SK-N-SH treated with all-trans-retinoic acid at 6 μM for 48 hours (cell line): Measurements from ENCODE around the gene SELENOI.
"Not testable (repeated sequence)": the region's sequence is repeated elsewhere in the genome, so short reads cannot be mapped to it uniquely, and the experiment has no call there.

Experiments used
- ATAC-seq: fragments of 200-7000 bp; cut with Tn5 transposase; 3 replicates; pipeline ENCODE4 v1.9.1; 2020; ENCODE audit warnings: mild to moderate bottlenecking, moderate library complexity
- ARNTL ChIP-seq: fragments of 450-650 bp; formaldehyde crosslinking; IDR thresholded peaks from 2 replicates; pipeline ENCODE4 v1.5.0; 2020; ENCODE audit warnings: low read depth, mild to moderate bottlenecking, moderate library complexity, borderline replicate concordance
- BACH2 ChIP-seq: fragments of 250-450 bp; sonication (Bioruptor Pico); IDR thresholded peaks from 2 replicates; pipeline ENCODE4 v1.9.0; 2021; ENCODE audit warnings: mild to moderate bottlenecking, borderline replicate concordance
- CREB5 ChIP-seq: fragments of 250-450 bp; sonication (Bioruptor Pico); IDR thresholded peaks from 2 replicates; pipeline ENCODE4 v1.5.1; 2020; ENCODE audit warnings: low read depth, mild to moderate bottlenecking, moderate library complexity
- CSDC2 ChIP-seq: fragments of 250-450 bp; sonication (Bioruptor Pico); IDR thresholded peaks from 2 replicates; pipeline ENCODE4 v1.5.0; 2020; ENCODE audit warnings: mild to moderate bottlenecking, moderate library complexity
- CSRNP3 ChIP-seq: fragments of 250-450 bp; sonication (Bioruptor Pico); IDR thresholded peaks from 2 replicates; pipeline ENCODE4 v1.5.1; 2021; ENCODE audit warnings: mild to moderate bottlenecking, moderate library complexity
- ESRRG ChIP-seq: fragments of 250-450 bp; sonication (Bioruptor Pico); IDR thresholded peaks from 2 replicates; pipeline ENCODE4 v1.6.1; 2021; ENCODE audit warnings: mild to moderate bottlenecking
- GLIS3 ChIP-seq: fragments of 250-450 bp; sonication (Bioruptor Pico); IDR thresholded peaks from 2 replicates; pipeline ENCODE4 v1.5.0; 2020; ENCODE audit warnings: mild to moderate bottlenecking, moderate library complexity
- ISL1 ChIP-seq: fragments of 250-450 bp; sonication (Bioruptor Pico); IDR thresholded peaks from 2 replicates; pipeline ENCODE4 v2.1.2; 2022; ENCODE audit warnings: mild to moderate bottlenecking, moderate library complexity
- OSR1 ChIP-seq: fragments of 250-450 bp; sonication (Bioruptor Pico); IDR thresholded peaks from 2 replicates; pipeline ENCODE4 v1.8.0; 2022; ENCODE audit warnings: moderate library complexity, mild to moderate bottlenecking, inconsistent platforms
- PATZ1 ChIP-seq: fragments of 250-450 bp; sonication (Bioruptor Pico); IDR thresholded peaks from 2 replicates; pipeline ENCODE4 v1.8.0; 2020; ENCODE audit warnings: mild to moderate bottlenecking, moderate library complexity, borderline replicate concordance
- POU6F1 ChIP-seq: fragments of 250-450 bp; sonication (Bioruptor Pico); IDR thresholded peaks from 2 replicates; pipeline ENCODE4 v1.8.0; 2021; ENCODE audit warnings: low read depth, mild to moderate bottlenecking, moderate library complexity, borderline replicate concordance
- PPARA ChIP-seq: fragments of 250-450 bp; sonication (Bioruptor Pico); IDR thresholded peaks from 2 replicates; pipeline ENCODE4 v1.5.0; 2020; ENCODE audit warnings: mild to moderate bottlenecking, borderline replicate concordance
- SNAI2 ChIP-seq: fragments of 250-450 bp; sonication (Bioruptor Pico); IDR thresholded peaks from 2 replicates; pipeline ENCODE4 v1.5.0; 2020; ENCODE audit warnings: mild to moderate bottlenecking, moderate library complexity
- TCF4 ChIP-seq: fragments of 250-450 bp; sonication (Bioruptor Pico); IDR thresholded peaks from 2 replicates; pipeline ENCODE4 v1.8.0; 2021; ENCODE audit warnings: mild to moderate bottlenecking, moderate library complexity, borderline replicate concordance
- TOX ChIP-seq: fragments of 250-450 bp; sonication (Bioruptor Pico); IDR thresholded peaks from 2 replicates; pipeline ENCODE4 v1.8.0; 2021; ENCODE audit warnings: mild to moderate bottlenecking, moderate library complexity, borderline replicate concordance
- TSHZ2 ChIP-seq: fragments of 250-450 bp; sonication (Bioruptor Pico); IDR thresholded peaks from 2 replicates; pipeline ENCODE4 v1.5.0; 2020; ENCODE audit warnings: mild to moderate bottlenecking, moderate library complexity
- ZC3H10 ChIP-seq: fragments of 250-450 bp; sonication (Bioruptor Pico); IDR thresholded peaks from 2 replicates; pipeline ENCODE4 v1.5.1; 2021; ENCODE audit warnings: mild to moderate bottlenecking, moderate library complexity
- ZFP3 ChIP-seq: fragments of 250-450 bp; sonication (Bioruptor Pico); IDR thresholded peaks from 2 replicates; pipeline ENCODE4 v1.5.0; 2020; ENCODE audit warnings: mild to moderate bottlenecking, moderate library complexity
- ZFP30 ChIP-seq: fragments of 450-650 bp; formaldehyde crosslinking; IDR thresholded peaks from 2 replicates; pipeline ENCODE4 v1.5.0; 2022; ENCODE audit warnings: mild to moderate bottlenecking, moderate library complexity
- ZNF565 ChIP-seq: fragments of 450-650 bp; formaldehyde crosslinking; conservative IDR thresholded peaks from 2 replicates; pipeline ENCODE4 v1.5.0; 2020; ENCODE audit warnings: low read depth, mild to moderate bottlenecking, moderate library complexity

The SELENOI gene

GRCh38 chr2:26366957-26367356 is 21.0 kb downstream of the SELENOI start (continued):
- TF ChIP-seq CSRNP3 (CRISPR knock-in tag) (no peak), OSR1 (CRISPR knock-in tag) (no peak), ISL1 (CRISPR knock-in tag) (no peak), TCF4 (no peak), SNAI2 (CRISPR knock-in tag) (no peak), GLIS3 (CRISPR knock-in tag) (no peak), TOX (CRISPR knock-in tag) (no peak), BACH2 (CRISPR knock-in tag) (no peak), POU6F1 (CRISPR knock-in tag) (no peak)

GRCh38 chr2:26369664-26370063 is 23.7 kb downstream of the SELENOI start:
- not testable (repeated sequence) for ATAC-seq

GRCh38 chr2:26370909-26371308 is 25.0 kb downstream of the SELENOI start:
- not testable (repeated sequence) for ATAC-seq

GRCh38 chr2:26376799-26377198 is 30.9 kb downstream of the SELENOI start:
- TF ChIP-seq ZFP3 (CRISPR knock-in tag) = no peak
- TF ChIP-seq PPARA = no peak
- TF ChIP-seq ZNF565 (CRISPR knock-in tag) = no peak
- no peak for TF ChIP-seq TSHZ2
- no peak for TF ChIP-seq CREB5 (CRISPR knock-in tag)
- no peak for TF ChIP-seq TOX (CRISPR knock-in tag)
- no peak for TF ChIP-seq TCF4
- no peak for TF ChIP-seq ESRRG (CRISPR knock-in tag)
- TF ChIP-seq ARNTL = no peak
- no peak for TF ChIP-seq GLIS3 (CRISPR knock-in tag)
- no peak for TF ChIP-seq CSRNP3 (CRISPR knock-in tag)
- TF ChIP-seq ZC3H10 = no peak
- no peak for TF ChIP-seq ISL1 (CRISPR knock-in tag)
- TF ChIP-seq ZFP30 = no peak
- TF ChIP-seq PATZ1 (CRISPR knock-in tag) = no peak
- no peak for TF ChIP-seq CSDC2 (CRISPR knock-in tag)
- TF ChIP-seq, all 23 proteins: peak for 0
- no peak for ATAC-seq
